ENCODE measurements around the gene OBSL1.

- TF ChIP-seq EZH2 (IDR thresholded peaks at IDR 0.05): no peak
- TF ChIP-seq POLR2AphosphoS5 (IDR thresholded peaks at IDR 0.05; ENCODE audit: borderline replicate concordance, low read depth, low read length): no peak
- no peak for TF ChIP-seq FOXP2 (optimal IDR thresholded peaks at IDR 0.05; ENCODE audit: control extremely low read depth, extremely low read length, insufficient read depth)
Observed at GRCh38 chr2:219509780-219510511, 61.4 kb downstream of the OBSL1 start.

Measured in SK-N-MC (cell line).